Measurements from ENCODE around the gene REEP1.

GRCh38 chr2:86364894-86365293 is 27.5 kb upstream of the REEP1 start:
- TF ChIP-seq POLR2A (IDR thresholded peaks at IDR 0.05; ENCODE audit: low read depth, low read length) (no peak), POLR2AphosphoS5 (IDR thresholded peaks at IDR 0.05; ENCODE audit: low read depth, low read length) (no peak), TAF1 (IDR thresholded peaks at IDR 0.05; ENCODE audit: low read depth, low read length) (no peak), SPI1 (IDR thresholded peaks at IDR 0.05; ENCODE audit: low read depth, low read length) (no peak), POU2F2 (IDR thresholded peaks at IDR 0.05; ENCODE audit: low read depth, low read length) (no peak), PAX5 (IDR thresholded peaks at IDR 0.05; ENCODE audit: insufficient read depth, low read length, severe bottlenecking) (no peak)
